Activated T-cell treated with anti-CD3 and anti-CD28 coated beads, Interleukin-2, amount 50 U/mL, for 72 hours (primary cell): ENCODE results near the gene COX11. TPM values are rescaled to one million over a fixed set of nuclear protein-coding genes. Genes with fewer than 3 reads are reported as not detected.

Experiments
- ATAC-seq, 2 donors: fragments of 150-1000 bp; cut with Tn5 transposase; replicated peaks in 1 of 2; 2 replicates each; pipeline ENCODE4 v1.10.0; 2021; ENCODE audit warnings: moderate library complexity in 2 of 2, mild to moderate bottlenecking in 1 of 2
- DNase-seq, 2 donors: peaks; one replicate each; pipeline ENCODE4 v3.0.0; 2021 to 2022; ENCODE audit warnings: mixed read lengths in 1 of 2
- H3K27ac Mint-ChIP-seq: one replicate; pipeline ENCODE4 v1.8.0; 2022; ENCODE audit warnings: mild to moderate bottlenecking, moderate library complexity, mixed read lengths
- H3K27me3 Mint-ChIP-seq: one replicate; pipeline ENCODE4 v1.8.0; 2022; ENCODE audit warnings: low read depth, mixed read lengths
- H3K36me3 Mint-ChIP-seq, 2 donors: one replicate each; pipeline ENCODE4 v1.8.0; 2022; ENCODE audit warnings: mixed read lengths in 2 of 2, mild to moderate bottlenecking in 1 of 2; ENCODE audit not compliant: insufficient read depth in 2 of 2
- H3K4me1 Mint-ChIP-seq: one replicate; pipeline ENCODE4 v1.8.0; 2022; ENCODE audit warnings: low read depth, mixed read lengths
- H3K4me3 Mint-ChIP-seq, 2 donors: one replicate each; pipeline ENCODE4 v1.8.0; 2022; ENCODE audit warnings: mild to moderate bottlenecking in 2 of 2, mixed read lengths in 2 of 2, moderate library complexity in 2 of 2
- H3K9me3 Mint-ChIP-seq, 2 donors: one replicate each; pipeline ENCODE4 v1.8.0; 2022; ENCODE audit warnings: mixed read lengths in 2 of 2
- total RNA-seq, 2 donors: library from RNA; stranded (reverse); gene quantifications; one replicate each; pipeline ENCODE4 v1.2.3, GENCODE V29; 2022

COX11 gene
- total RNA-seq, 2 donors from 2014 or later, result 52.1 to 52.7 TPM

DNA sequence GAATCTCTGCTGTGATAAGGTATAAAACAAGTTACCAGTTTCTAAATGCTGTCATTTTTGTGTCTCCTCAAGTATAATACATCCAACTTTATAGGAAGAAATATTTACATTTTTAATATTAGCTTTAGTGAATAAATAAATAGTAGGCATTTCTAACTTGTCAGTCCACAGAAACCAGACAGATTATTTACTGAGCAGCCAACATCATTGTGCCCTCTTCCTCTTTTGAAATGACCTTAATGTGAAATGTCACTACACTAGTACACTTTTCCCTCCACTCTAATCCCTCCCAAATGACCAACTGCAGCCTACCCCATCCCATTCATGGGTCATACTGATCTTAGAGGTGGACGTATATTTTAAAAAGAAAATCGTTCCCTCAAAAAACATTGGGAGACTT lies 9.3 kb upstream of the COX11 start:
- H3K27ac Mint-ChIP-seq, result no peak overlapping the region
- ATAC-seq (no peak), DNase-seq (no peak)
- H3K36me3 Mint-ChIP-seq, result no peaks in the 10 kb centered on the region
- H3K4me1 Mint-ChIP-seq, result peaks cover 6% of the 10 kb centered on the region
- H3K27me3 Mint-ChIP-seq, result no peaks in the 10 kb centered on the region
- no peak overlapping the region for H3K4me3 Mint-ChIP-seq
- no peaks in the 10 kb centered on the region for H3K9me3 Mint-ChIP-seq

- H3K27me3 Mint-ChIP-seq, result no peaks in the 10 kb centered on the region
- no peak for ATAC-seq
- DNase-seq, result no peak
- H3K4me1 Mint-ChIP-seq, result peaks cover 6% of the 10 kb centered on the region
- no peaks in the 10 kb centered on the region for H3K9me3 Mint-ChIP-seq
- H3K27ac Mint-ChIP-seq, result no peak overlapping the region
- H3K4me3 Mint-ChIP-seq, result no peak overlapping the region
- no peaks in the 10 kb centered on the region for H3K36me3 Mint-ChIP-seq
These were observed 7.9 kb upstream of the COX11 start for GRCh38 chr17:54976316-54976715.

DNA sequence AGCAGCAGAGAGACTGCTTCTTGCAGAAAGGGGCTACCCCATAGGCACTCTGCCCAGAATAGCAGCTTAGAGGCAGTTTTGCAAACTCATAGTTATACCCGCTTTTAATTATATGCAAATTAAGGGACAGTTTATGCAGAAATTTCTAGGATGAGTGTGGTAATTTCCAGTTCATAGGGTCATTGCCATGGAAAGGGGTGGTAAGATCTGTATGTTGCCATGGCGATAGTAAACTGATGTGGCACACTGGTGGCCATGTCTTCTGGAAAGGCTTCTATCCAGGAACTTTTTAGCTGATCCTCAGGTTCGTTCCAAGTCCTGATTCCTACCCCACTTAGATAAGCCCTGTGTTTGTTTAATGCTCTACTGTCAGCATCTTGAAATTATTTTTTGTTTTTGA lies 6.3 kb upstream of the COX11 start:
- no peak overlapping the region for H3K4me3 Mint-ChIP-seq
- ATAC-seq (no peak), DNase-seq (no peak)
- no peaks in the 10 kb centered on the region for H3K9me3 Mint-ChIP-seq
- H3K27me3 Mint-ChIP-seq, result no peaks in the 10 kb centered on the region
- peaks cover 11% of the 10 kb centered on the region for H3K4me1 Mint-ChIP-seq
- H3K27ac Mint-ChIP-seq, result no peak overlapping the region
- H3K36me3 Mint-ChIP-seq, result no peaks in the 10 kb centered on the region

DNA sequence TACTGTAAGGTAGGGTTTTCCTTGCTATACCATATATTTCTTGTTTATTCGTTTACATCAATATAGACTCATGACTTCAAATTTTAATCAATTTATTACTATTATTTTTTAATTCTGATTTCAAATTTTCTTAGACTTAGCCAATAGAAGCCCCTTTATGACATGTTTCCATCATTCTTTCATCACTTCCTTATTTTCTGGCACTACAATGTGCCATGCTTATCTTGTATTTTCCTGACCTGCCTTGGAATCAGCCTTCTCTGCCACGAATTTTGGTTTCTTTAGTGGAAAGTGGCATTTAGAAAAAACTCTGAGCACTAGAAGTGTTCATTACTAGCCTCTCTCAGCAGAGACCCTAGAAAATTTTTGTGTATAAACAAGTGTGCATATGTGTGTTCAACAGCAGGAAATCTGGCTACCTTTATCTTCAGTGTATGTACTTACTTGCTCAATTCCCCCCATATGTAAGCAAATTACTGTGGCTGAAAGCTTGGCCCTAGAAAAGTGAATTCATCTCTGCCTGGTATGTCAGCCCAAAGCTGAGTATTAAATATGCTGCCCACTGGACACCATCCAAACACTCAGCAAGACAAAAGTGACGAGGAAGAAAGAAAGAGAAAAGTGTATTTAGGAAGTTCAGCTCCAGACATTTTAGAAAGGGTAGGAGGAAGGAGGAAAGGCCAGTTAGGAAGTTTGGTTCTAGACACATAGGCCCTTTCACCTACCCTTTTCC lies 4.1 kb upstream of the COX11 start:
- no peaks in the 10 kb centered on the region for H3K27me3 Mint-ChIP-seq
- H3K9me3 Mint-ChIP-seq, result no peaks in the 10 kb centered on the region
- no peak for DNase-seq
- no peak overlapping the region for H3K4me3 Mint-ChIP-seq
- no peaks in the 10 kb centered on the region for H3K36me3 Mint-ChIP-seq
- H3K27ac Mint-ChIP-seq, result peak overlapping the region; percentile 3
- H3K4me1 Mint-ChIP-seq, result peaks cover 5% of the 10 kb centered on the region
- ATAC-seq, result no peak

DNA sequence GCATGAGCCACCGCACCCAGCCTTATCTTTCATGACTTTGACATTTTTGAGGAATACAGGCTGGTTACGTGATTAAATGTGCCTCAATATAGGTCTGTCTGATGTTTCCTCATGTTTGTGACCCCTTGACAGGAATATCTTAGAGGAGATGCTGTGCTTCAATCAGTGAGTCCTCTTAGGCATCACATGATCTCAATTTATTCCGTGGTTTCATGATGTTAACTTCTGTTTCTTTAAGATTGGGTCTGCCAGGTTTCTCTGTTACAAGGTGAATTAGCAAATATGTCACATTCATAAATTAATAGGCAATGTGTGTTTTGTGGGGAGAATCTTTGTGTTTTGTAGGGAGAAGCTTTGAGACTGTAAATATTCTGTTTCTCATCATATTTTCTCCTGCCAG lies 3.4 kb upstream of the COX11 start:
- Mint-ChIP-seq H3K9me3 (no peaks in the 10 kb centered on the region), H3K36me3 (no peaks in the 10 kb centered on the region), H3K4me3 (no peak overlapping the region), H3K4me1 (peaks cover 12% of the 10 kb centered on the region), H3K27me3 (no peaks in the 10 kb centered on the region), H3K27ac (no peak overlapping the region)
- DNase-seq, result no peak
- no peak for ATAC-seq

GRCh38 chr17:54971147-54971546 lies 2.7 kb upstream of the COX11 start:
- Mint-ChIP-seq H3K9me3 (no peaks in the 10 kb centered on the region), H3K27ac (no peak overlapping the region), H3K4me3 (no peak overlapping the region), H3K27me3 (no peaks in the 10 kb centered on the region), H3K4me1 (peaks cover 19% of the 10 kb centered on the region), H3K36me3 (no peaks in the 10 kb centered on the region)
- DNase-seq (no peak), ATAC-seq (no peak)

- Mint-ChIP-seq H3K27me3 (no peaks in the 10 kb centered on the region), H3K9me3 (no peaks in the 10 kb centered on the region), H3K27ac (peak overlapping the region; percentile 72), H3K4me1 (peaks cover 30% of the 10 kb centered on the region), H3K36me3 (no peaks in the 10 kb centered on the region), H3K4me3 (peak overlapping the region in 1 of 2 donors; percentile 53)
- no peak for ATAC-seq
- DNase-seq, result no peak
These were observed 1.5 kb upstream of the COX11 start for GRCh38 chr17:54969658-54970572.

DNA sequence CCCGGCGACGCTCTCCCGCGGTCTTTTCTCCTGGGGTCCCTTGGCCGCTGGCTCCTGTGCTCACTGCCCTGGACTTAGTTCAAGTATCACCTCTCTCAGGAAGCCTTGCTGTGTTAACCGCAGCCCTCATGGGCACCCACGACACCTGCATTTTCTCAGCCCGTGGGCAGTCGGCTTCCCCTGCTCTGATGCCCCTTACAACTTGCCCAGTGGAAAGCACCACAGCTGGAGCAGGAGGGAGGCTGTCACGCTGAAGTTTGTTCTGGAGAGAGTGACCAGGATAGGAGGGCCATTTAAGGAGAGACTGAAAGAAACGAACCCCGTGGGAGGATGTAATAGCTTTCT lies 506 bp upstream of the COX11 start:
- no peak overlapping the region for H3K27ac Mint-ChIP-seq
- H3K36me3 Mint-ChIP-seq, result no peaks in the 10 kb centered on the region
- DNase-seq (peak; percentile 28 to 39), ATAC-seq (peak; percentile 37 to 52)
- H3K4me1 Mint-ChIP-seq, result peaks cover 30% of the 10 kb centered on the region
- no peaks in the 10 kb centered on the region for H3K9me3 Mint-ChIP-seq
- no peaks in the 10 kb centered on the region for H3K27me3 Mint-ChIP-seq
- H3K4me3 Mint-ChIP-seq, result no peak overlapping the region

DNA sequence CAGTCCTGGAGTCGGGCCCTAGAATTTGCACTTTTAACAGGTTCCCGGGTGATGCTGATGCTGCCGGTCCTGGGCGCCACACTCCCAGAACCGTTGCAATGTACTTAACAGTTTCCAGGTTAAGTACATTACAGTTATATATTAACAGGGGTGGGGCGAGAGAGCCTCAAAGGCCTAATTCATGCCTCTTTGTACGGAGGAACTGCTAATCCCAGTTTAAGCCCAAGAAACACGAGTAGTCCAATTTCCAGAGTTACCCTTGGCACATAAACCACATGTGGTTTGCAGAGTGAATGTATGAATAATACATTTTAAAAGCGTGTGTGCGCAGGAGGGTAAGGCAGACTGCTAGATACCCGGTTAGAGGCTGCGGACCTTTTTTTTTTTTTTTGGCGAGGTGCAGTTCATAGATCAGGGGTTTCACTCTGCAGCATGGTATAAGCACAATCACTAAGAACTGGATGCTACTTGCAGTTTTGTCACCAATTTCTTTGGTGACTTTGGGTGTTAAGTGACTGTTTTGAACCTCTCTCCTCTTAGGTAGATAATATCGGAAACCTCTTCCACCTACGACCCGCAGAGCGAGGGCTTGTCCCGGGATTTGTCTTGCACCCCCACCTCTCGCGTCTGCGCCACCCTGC lies 713 bp downstream of the COX11 start:
- Mint-ChIP-seq H3K4me1 (peaks cover 30% of the 10 kb centered on the region), H3K9me3 (no peaks in the 10 kb centered on the region), H3K36me3 (peaks cover 0 to 3% of the 10 kb centered on the region in 2 donors), H3K27ac (no peak overlapping the region), H3K27me3 (no peaks in the 10 kb centered on the region), H3K4me3 (no peak overlapping the region)
- DNase-seq, result peak; percentile 54
- peak; percentile 37 to 38 for ATAC-seq

DNA sequence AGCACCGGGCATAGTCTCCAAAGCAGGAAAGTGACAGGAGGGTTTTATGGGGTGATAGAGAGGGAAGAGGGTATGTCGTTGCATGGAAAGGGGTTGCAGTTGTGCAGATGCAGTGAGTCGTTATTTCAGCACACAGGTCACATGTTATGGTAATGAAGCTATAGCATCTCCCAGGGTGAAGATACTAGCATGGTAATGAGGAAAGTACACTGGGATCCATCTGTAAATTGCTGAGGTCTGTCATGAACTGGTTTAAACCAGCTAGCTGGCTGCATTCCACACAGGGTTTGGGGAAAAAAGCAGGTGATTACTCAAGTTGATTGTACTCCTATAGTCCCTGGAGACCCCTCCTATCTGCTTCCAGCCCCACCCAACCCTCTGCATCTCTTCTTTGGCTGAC lies 11.7 kb downstream of the COX11 start:
- no peaks in the 10 kb centered on the region for H3K27me3 Mint-ChIP-seq
- peaks cover 7 to 11% of the 10 kb centered on the region in 2 donors for H3K36me3 Mint-ChIP-seq
- peak overlapping the region; percentile 3 for H3K27ac Mint-ChIP-seq
- H3K9me3 Mint-ChIP-seq, result no peaks in the 10 kb centered on the region
- no peaks in the 10 kb centered on the region for H3K4me1 Mint-ChIP-seq
- ATAC-seq, result no peak
- no peak overlapping the region for H3K4me3 Mint-ChIP-seq
- DNase-seq, result no peak

- DNase-seq (no peak), ATAC-seq (no peak)
- peaks cover 13% of the 10 kb centered on the region for H3K27me3 Mint-ChIP-seq
- H3K9me3 Mint-ChIP-seq, result no peaks in the 10 kb centered on the region
- no peaks in the 10 kb centered on the region for H3K36me3 Mint-ChIP-seq
- peaks cover 5% of the 10 kb centered on the region for H3K4me1 Mint-ChIP-seq
- H3K27ac Mint-ChIP-seq, result no peak overlapping the region
- no peak overlapping the region for H3K4me3 Mint-ChIP-seq
These were observed 17.2 kb downstream of the COX11 start for GRCh38 chr17:54951286-54951685.

DNA sequence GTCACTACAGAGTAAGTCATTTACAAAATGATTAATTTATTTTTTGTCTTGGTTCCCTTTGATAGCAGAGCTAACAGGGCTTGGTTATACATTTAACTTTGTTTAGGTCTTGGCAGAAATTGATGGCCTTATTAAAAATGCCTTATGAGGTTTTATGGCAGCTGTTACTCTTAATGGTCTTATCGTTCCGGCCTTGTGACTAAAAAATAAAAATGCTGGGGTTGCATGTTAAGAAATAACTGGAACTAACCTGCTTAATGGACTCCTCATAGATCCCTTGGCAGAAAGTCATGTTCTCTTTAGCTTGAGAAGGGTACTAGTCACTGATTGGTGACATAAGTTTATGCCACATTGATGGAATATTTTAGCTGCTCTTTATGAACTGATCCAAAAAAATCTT lies 18.3 kb downstream of the COX11 start:
- Mint-ChIP-seq H3K27me3 (peaks cover 20% of the 10 kb centered on the region), H3K4me3 (no peak overlapping the region), H3K27ac (no peak overlapping the region), H3K4me1 (peaks cover 5% of the 10 kb centered on the region), H3K9me3 (no peaks in the 10 kb centered on the region), H3K36me3 (no peaks in the 10 kb centered on the region)
- ATAC-seq, result no peak
- no peak for DNase-seq

- Mint-ChIP-seq H3K4me1 (peaks cover 5% of the 10 kb centered on the region), H3K9me3 (no peaks in the 10 kb centered on the region), H3K27me3 (peaks cover 21% of the 10 kb centered on the region), H3K27ac (no peak overlapping the region), H3K36me3 (no peaks in the 10 kb centered on the region), H3K4me3 (no peak overlapping the region)
- ATAC-seq, result peak in 1 of 2 donors; percentile 48
- no peak for DNase-seq
These were observed 20.1 kb downstream of the COX11 start for GRCh38 chr17:54948380-54948779.
